Epithelial cell of proximal tubule (primary cell): ENCODE results near the gene MT1M. TPM values are rescaled to one million over a fixed set of nuclear protein-coding genes. Genes with fewer than 3 reads are reported as not detected.
"Not testable (repeated sequence)": the region's sequence is repeated elsewhere in the genome, so short reads cannot be mapped to it uniquely, and the experiment has no call there.

Source experiments
- DNase-seq: peaks from one replicate; pipeline ENCODE4 v3.0.0-alpha.2; 2011; ENCODE audit warnings: low read depth
- H3K4me3 ChIP-seq: 2 replicates; pipeline ENCODE4 v1.5.1; 2011; ENCODE audit warnings: low read depth, mild to moderate bottlenecking, low read length
- total RNA-seq: library from RNA; depleted of rRNA; stranded (reverse); fragments of >200 nt; gene quantifications from 2 replicates; pipeline ENCODE4 v1.2.3, GENCODE V29; 2015
- TF ChIP-seq, protein P1 (sequence below): conservative IDR thresholded peaks from 2 replicates; pipeline ENCODE4 v1.5.1; 2012; ENCODE audit warnings: low read depth, mild to moderate bottlenecking, low read length

Gene MT1M
- total RNA-seq = 19.1 and 124 TPM in 2 replicates

DNA sequence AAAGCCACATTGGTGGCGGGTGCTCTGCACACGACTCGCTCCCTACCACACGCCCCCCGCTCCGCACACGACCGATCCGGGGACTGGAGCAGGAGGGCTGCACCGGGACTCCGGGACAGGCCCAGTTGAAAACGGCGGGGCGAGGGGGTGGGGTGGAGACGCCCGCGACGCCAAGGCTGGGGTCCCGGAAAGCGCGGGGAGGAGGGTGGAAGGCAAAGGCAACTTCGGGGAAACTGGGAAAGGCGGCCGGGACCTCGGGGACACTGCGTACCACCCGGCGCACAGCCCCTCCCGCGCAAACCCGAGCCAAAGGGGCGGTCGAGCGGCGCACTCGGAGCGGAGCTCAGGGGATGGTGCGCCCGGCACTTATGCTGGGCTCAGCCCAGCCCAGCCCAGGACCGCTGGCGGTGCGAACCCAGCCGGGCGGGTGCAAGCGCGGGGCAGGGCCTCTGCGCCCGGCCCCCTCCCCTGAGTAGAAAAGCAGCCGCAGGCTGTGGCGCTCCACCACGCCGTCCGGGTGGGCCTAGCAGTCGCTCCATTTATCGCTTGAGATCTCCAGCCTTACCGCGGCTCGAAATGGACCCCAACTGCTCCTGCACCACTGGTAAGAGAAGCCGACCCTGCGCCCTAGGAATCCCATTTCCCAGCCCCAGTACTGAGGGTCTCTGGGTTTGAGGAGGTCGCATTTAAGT is at the start of gene MT1M:
TSS of gene MT1M (plus strand) at position 504 of the 692 bp plus-strand sequence. CDS start at position 577, 73 bp downstream.
- TF ChIP-seq, protein P1, sequence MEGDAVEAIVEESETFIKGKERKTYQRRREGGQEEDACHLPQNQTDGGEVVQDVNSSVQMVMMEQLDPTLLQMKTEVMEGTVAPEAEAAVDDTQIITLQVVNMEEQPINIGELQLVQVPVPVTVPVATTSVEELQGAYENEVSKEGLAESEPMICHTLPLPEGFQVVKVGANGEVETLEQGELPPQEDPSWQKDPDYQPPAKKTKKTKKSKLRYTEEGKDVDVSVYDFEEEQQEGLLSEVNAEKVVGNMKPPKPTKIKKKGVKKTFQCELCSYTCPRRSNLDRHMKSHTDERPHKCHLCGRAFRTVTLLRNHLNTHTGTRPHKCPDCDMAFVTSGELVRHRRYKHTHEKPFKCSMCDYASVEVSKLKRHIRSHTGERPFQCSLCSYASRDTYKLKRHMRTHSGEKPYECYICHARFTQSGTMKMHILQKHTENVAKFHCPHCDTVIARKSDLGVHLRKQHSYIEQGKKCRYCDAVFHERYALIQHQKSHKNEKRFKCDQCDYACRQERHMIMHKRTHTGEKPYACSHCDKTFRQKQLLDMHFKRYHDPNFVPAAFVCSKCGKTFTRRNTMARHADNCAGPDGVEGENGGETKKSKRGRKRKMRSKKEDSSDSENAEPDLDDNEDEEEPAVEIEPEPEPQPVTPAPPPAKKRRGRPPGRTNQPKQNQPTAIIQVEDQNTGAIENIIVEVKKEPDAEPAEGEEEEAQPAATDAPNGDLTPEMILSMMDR = no peak
- DNase-seq = no peak
- peak within 1 kb of the TSS; percentile 60 for H3K4me3 ChIP-seq

DNA sequence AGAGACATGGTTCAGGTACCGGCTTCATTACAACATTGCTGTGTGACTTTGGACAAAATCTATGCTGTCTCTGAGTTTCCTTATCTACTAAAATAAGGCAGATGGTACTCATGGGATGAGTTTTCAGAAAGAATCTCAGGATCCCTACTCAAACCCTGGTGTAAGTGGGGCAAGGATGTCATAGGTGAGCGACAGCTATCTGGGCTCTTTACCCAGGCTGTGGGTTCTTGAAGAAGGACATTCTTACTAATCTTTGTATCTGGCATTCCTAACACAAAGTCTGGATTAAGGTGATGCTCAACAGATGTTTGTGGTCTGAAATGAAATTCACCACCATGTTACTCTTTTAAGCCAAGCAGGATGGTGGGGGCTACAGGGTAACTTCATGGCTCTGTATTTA is 49.5 kb upstream of the MT1M start:
- DNase-seq, H3K4me3 ChIP-seq: not testable (repeated sequence)

- DNase-seq = no peak
- no peak overlapping the region for H3K4me3 ChIP-seq
- TF ChIP-seq, protein P1 = no peak
Observed at GRCh38 chr16:56583351-56584168, 48.9 kb upstream of the MT1M start.

GRCh38 chr16:56584276-56584675 is 48.2 kb upstream of the MT1M start:
- H3K4me3 ChIP-seq = no peak overlapping the region
- TF ChIP-seq, protein P1 = no peak
- DNase-seq = no peak

GRCh38 chr16:56588781-56589140 is 43.7 kb upstream of the MT1M start:
- TF ChIP-seq, protein P1 = no peak
- H3K4me3 ChIP-seq = peak overlapping the region; percentile 44
- no peak for DNase-seq

DNA sequence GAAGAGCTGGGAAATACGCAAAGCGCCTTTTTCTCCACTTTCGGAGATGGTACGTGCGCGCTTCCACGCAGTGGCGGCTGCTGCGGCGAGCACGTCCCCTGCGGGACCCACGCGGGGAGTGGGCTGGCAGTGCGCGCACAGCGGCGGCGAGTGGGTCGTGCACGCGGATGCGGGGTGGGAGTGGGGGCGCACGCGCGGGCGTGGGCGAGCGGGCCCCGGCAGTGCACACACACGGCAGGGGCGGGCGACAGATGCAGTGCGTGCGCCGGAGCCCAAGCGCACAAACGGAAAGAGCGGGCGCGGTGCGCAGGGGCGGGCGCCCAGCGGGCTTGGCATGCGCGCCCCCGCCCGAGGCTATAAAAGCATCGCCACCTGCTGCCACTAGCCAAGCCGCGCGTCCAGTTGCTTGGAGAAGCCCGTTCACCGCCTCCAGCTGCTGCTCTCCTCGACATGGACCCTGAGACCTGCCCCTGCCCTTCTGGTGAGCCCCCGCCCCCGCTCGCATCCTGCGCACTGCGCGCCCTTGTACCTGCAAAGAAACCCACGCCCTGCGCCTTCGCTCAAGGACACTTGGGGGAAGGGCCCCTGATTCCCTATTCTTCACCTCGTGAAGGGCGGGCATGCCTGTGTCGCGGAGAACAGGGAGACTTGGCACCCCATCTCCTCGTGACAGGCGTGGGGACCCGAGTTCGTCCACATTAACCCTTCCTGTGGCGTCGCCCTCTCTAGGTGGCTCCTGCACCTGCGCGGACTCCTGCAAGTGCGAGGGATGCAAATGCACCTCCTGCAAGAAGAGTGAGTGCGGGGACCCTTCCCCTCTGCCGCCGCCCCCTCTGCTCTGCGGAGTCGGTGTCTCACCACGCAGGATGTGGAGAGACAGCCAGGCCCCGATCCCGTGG is 43.1 kb upstream of the MT1M start, which contains the start of gene MT3:
TSS of gene MT3 (plus strand) at position 388 of the 899 bp plus-strand sequence. CDS start at position 451, 63 bp downstream.
- H3K4me3 ChIP-seq = peak within 1 kb of the TSS; percentile 44
- no peak for DNase-seq

More for the DNA sequence above, 43.1 kb upstream of the MT1M start, which contains the start of gene MT3:
- TF ChIP-seq, protein P1 = no peak
